ENCODE results near the gene OTOP3. TPM values are rescaled to one million over a fixed set of nuclear protein-coding genes. Genes with fewer than 3 reads are reported as not detected.

The OTOP3 gene
- total RNA-seq, 1 experiment from 2014 or later: not detected

Other genes with a start within 250 kb of the OTOP3 start
- gene CD300LF, start 223.0 kb upstream of the OTOP3 start, total RNA-seq (2014; rRNA removed; shearing (Covaris generic)): not detected in 2 replicates
- gene RAB37, start 198.6 kb upstream of the OTOP3 start, total RNA-seq (2014; rRNA removed; shearing (Covaris generic)): 1.6 and 3.0 TPM in 2 replicates
- gene NHERF1, start 187.3 kb upstream of the OTOP3 start, total RNA-seq (2014; rRNA removed; shearing (Covaris generic)): 41.6 and 62.1 TPM in 2 replicates
- gene NAT9, start 159.6 kb upstream of the OTOP3 start, total RNA-seq (2014; rRNA removed; shearing (Covaris generic)): 32.9 and 61.3 TPM in 2 replicates
- not detected in 2 replicates for gene GRIN2C, start 76.0 kb upstream of the OTOP3 start, total RNA-seq (2014; rRNA removed; shearing (Covaris generic))
- 14.5 and 18.3 TPM in 2 replicates for gene FDXR, start 62.9 kb upstream of the OTOP3 start, total RNA-seq (2014; rRNA removed; shearing (Covaris generic))
- gene FADS6, start 42.3 kb upstream of the OTOP3 start, total RNA-seq (2014; rRNA removed; shearing (Covaris generic)): not detected in 2 replicates
- gene USH1G, start 12.6 kb upstream of the OTOP3 start, total RNA-seq (2014; rRNA removed; shearing (Covaris generic)): not detected in 2 replicates
- not detected in 2 replicates for gene OTOP2, start 11.6 kb upstream of the OTOP3 start, total RNA-seq (2014; rRNA removed; shearing (Covaris generic))
- gene HID1, start 36.9 kb downstream of the OTOP3 start, total RNA-seq (2014; rRNA removed; shearing (Covaris generic)): 0.16 TPM in 1 of 2 replicates, not detected in the other
- 9.6 and 14.7 TPM in 2 replicates for gene CDR2L, start 51.7 kb downstream of the OTOP3 start, total RNA-seq (2014; rRNA removed; shearing (Covaris generic))
- gene MRPL58, start 76.8 kb downstream of the OTOP3 start, total RNA-seq (2014; rRNA removed; shearing (Covaris generic)): 154 and 186 TPM in 2 replicates
- gene ATP5PD, start 111.1 kb downstream of the OTOP3 start, total RNA-seq (2014; rRNA removed; shearing (Covaris generic)): 601 and 1,079 TPM in 2 replicates
- gene KCTD2, start 111.3 kb downstream of the OTOP3 start, total RNA-seq (2014; rRNA removed; shearing (Covaris generic)): 24.4 and 28.6 TPM in 2 replicates
- gene SLC16A5, start 152.1 kb downstream of the OTOP3 start, total RNA-seq (2014; rRNA removed; shearing (Covaris generic)): 0.50 and 0.71 TPM in 2 replicates
- 5.3 and 6.6 TPM in 2 replicates for gene ARMC7, start 174.1 kb downstream of the OTOP3 start, total RNA-seq (2014; rRNA removed; shearing (Covaris generic))
- 130 and 136 TPM in 2 replicates for gene NT5C, start 195.8 kb downstream of the OTOP3 start, total RNA-seq (2014; rRNA removed; shearing (Covaris generic))
- gene JPT1, start 218.6 kb downstream of the OTOP3 start, total RNA-seq (2014; rRNA removed; shearing (Covaris generic)): 340 and 870 TPM in 2 replicates
- 177 and 212 TPM in 2 replicates for gene SUMO2, start 247.1 kb downstream of the OTOP3 start, total RNA-seq (2014; rRNA removed; shearing (Covaris generic))